ENCODE data around the gene RPS21.

Gene RPS21

GRCh38 chr20:62427172-62428001 is 40.5 kb downstream of the RPS21 start, which contains the start of gene RBBP8NL:
Gene RBBP8NL (minus strand): TSS chr20:62427539. CDS start chr20:62419647, 7,892 bp downstream.
- no peak for DNase-seq (ENCODE audit: low spot score)

GRCh38 chr20:62428002-62428372 is 41.1 kb downstream of the RPS21 start:
- no peak for DNase-seq (ENCODE audit: low spot score)

GRCh38 chr20:62428396-62429295 is 41.7 kb downstream of the RPS21 start:
- no peak for DNase-seq (ENCODE audit: low spot score)

- no peak for DNase-seq (ENCODE audit: low spot score)
Measured at GRCh38 chr20:62429455-62430310, 42.8 kb downstream of the RPS21 start.

GRCh38 chr20:62430311-62430853 is 43.5 kb downstream of the RPS21 start:
- DNase-seq (ENCODE audit: low spot score), result no peak

- no peak for DNase-seq (ENCODE audit: low spot score)
Measured at GRCh38 chr20:62430866-62431447, 44.1 kb downstream of the RPS21 start.

GRCh38 chr20:62433658-62434497 is 47.0 kb downstream of the RPS21 start:
- DNase-seq (ENCODE audit: low spot score), result peak; percentile 54

- DNase-seq (ENCODE audit: low spot score), result no peak
Measured at GRCh38 chr20:62436692-62437091, 49.8 kb downstream of the RPS21 start.

- DNase-seq (ENCODE audit: low spot score), result no peak
Measured at GRCh38 chr20:62437496-62437895, 50.6 kb downstream of the RPS21 start.

- no peak for DNase-seq (ENCODE audit: low spot score)
Measured at GRCh38 chr20:62437927-62438326, 51.0 kb downstream of the RPS21 start.

Data from GM03348 (cell line).